NT2/D1 (cell line): ENCODE data around the gene PRRT3.

Experiments used
- SUZ12 ChIP-seq: IDR thresholded peaks from 2 replicates; pipeline ENCODE4 v1.6.1; 2011; ENCODE audit not compliant: insufficient read length, insufficient read depth; ENCODE audit errors: extremely low read depth
- YY1 ChIP-seq: IDR thresholded peaks from 2 replicates; pipeline ENCODE4 v1.6.1; 2011; ENCODE audit not compliant: insufficient read length, insufficient read depth
- ZNF274 ChIP-seq: IDR thresholded peaks from 2 replicates; pipeline ENCODE4 v1.6.1; 2011; ENCODE audit warnings: mild to moderate bottlenecking, low read depth, low read length

DNA sequence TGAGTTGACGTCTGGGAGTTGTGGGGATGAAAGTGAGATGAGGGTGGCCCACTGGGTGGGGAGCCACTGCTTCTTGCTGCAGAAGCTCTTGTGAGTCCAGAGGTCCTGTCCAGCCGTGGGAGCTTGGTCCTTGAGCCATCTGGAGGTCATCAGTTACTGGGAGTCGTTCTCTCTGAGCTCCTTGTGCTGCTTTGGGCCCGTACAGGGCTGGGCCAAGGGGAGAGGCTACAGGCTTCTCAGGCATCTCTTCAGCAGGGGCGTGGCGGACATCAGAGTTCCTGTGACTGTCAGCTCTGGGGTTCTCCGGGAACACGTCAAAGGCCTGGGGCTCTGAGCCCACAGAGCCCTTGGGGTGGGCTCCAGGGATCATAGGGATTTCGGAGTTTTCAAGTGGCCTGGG lies 2.6 kb downstream of the PRRT3 start:
- no peak for TF ChIP-seq SUZ12
- no peak for TF ChIP-seq ZNF274
- TF ChIP-seq YY1: no peak
